HG03095 (cell line): ENCODE results near the gene PAPLN.

Experiments
- ATAC-seq: cut with Tn5 transposase; IDR thresholded peaks from one replicate; pipeline ENCODE4 v1.9.1; 2021; ENCODE audit warnings: moderate library complexity; ENCODE audit not compliant: unreplicated experiment

The PAPLN gene

GRCh38 chr14:73231981-73232851, 5.1 kb upstream of the PAPLN start:
- no peak for ATAC-seq

DNA sequence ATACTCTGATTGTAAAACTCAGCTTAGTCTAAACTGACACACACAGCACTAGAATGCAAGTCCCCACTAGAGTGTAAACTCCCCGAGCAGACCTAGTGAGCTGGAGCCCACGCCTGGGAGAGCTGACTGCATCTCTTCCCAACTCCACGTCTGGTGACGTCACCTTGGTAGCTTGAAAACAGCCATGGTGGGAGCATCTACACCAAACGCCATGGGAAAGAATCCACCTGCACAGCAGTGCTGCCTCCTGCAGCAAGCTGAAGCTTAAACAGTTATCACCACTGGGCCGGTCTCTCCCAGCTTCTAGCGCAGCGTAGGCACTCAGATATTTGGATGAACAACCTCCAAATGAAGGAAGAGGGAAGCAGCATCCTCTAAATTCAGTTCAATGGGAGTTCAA, 4.3 kb upstream of the PAPLN start:
- no peak for ATAC-seq

GRCh38 chr14:73233564-73233963, 3.7 kb upstream of the PAPLN start:
- ATAC-seq = no peak

DNA sequence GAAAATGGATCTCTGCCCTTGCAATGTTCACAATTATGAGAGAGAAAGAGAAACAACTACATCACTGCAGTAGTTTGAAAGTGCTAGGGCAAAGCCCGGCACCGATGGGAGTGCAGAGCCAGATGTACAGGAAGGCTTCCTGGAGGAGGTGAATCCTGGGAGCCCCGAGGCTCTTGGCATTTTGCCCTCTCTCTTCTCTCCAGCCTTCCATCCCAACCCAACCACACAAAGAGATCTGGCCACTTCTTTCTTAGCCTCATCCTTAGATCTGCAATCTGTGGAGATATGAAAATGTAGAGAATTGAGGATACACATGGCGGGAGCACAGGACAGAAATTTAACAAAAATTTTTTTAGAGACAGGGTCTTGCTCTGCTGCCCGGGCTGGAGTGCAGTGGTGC, 3.3 kb upstream of the PAPLN start:
- no peak for ATAC-seq

DNA sequence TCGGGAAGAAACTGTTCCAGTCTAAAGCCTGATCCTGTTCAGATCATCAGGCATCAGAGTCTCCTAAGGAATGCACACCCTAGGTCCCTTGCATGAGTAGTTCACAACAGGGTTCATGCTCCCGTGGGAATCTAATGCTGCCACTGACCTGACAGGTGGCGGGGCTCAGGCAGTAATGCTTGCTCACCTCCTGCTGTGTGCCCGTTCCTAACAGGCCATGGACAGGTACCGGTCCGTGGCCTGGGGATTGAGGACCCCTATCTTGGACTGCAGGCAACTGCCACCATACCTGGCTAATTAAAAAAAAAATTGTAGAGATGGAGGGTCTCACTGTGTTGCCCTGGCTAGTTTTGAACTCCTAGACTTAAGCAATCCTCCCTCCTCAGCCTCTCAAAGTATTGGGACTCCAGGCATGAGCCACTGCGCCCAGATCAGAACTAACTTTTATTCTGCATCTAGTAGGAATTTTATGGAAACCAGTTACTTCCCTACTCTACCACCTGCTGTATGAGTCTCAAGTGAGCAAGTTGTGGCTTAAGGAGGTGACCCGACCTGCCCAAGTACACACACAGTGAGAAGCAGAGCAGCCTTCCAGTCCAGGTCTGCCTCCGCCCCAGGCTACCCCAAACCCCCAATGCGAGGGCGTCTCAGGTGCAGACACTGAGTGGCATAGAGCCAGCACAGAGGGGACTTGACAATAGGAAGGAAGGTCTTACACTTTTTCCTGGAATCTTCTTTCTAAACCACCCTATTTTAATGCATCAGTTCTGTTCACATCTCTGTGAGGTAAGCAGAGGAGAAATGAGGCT, 2.5 kb upstream of the PAPLN start:
- no peak for ATAC-seq

- ATAC-seq = no peak
Measured at GRCh38 chr14:73235531-73236155, 1.7 kb upstream of the PAPLN start.

DNA sequence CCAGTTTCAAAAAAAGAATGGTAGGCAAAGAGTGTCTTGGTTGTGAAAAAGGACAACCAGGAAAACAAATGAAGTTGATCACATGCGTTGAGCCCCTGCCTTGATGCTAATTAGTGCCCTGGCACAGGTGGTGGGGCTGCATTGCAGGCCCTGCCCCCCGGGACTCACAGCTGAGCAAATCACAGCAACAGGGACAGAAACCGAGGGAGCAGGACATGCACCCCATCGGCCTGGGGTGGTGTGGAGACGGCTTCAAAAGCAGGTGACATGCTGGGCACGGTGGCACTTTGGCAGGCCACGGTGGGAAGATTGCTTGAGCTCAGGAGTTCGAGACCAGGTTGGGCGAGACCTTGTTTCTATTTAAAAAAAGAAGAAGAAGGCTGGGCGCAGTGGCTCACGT, 1.1 kb upstream of the PAPLN start:
- ATAC-seq = no peak

GRCh38 chr14:73236752-73237218, 521 bp upstream of the PAPLN start:
- no peak for ATAC-seq

DNA sequence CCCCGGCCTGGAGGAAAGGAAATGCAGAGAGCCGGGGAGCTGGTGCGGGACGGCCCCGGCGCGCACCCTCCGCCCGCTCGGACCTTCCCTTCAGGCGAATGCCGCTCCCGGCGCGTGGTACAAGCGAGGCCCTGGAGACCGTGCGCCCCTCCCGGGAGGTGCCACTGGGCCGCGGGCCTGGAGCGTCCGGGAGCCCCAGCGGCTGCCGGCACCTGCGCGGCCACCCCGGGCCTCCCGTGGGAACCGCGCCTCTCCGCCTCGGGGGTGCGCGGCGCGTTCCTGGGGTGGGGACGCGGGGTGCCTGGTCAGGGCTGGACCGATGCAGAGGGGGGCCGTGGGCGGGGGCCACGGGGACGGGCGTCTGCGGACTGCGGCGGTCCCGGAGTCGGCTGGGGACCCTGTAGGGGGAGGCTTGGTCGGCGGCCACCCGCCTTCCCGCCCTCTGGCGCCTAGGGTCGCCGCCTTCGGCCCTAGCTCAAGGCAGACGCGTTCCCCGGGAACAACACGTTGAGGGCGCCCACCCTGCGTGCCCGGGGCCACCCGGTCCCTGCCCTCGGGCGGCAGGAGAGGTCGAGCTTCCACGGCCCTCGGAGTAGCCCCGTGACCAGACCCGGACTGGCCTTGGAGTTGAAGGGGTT, 599 bp downstream of the PAPLN start:
- no peak for ATAC-seq

GRCh38 chr14:73238424-73238852, 1.1 kb downstream of the PAPLN start:
- no peak for ATAC-seq

GRCh38 chr14:73238941-73239340, 1.6 kb downstream of the PAPLN start:
- ATAC-seq = no peak

DNA sequence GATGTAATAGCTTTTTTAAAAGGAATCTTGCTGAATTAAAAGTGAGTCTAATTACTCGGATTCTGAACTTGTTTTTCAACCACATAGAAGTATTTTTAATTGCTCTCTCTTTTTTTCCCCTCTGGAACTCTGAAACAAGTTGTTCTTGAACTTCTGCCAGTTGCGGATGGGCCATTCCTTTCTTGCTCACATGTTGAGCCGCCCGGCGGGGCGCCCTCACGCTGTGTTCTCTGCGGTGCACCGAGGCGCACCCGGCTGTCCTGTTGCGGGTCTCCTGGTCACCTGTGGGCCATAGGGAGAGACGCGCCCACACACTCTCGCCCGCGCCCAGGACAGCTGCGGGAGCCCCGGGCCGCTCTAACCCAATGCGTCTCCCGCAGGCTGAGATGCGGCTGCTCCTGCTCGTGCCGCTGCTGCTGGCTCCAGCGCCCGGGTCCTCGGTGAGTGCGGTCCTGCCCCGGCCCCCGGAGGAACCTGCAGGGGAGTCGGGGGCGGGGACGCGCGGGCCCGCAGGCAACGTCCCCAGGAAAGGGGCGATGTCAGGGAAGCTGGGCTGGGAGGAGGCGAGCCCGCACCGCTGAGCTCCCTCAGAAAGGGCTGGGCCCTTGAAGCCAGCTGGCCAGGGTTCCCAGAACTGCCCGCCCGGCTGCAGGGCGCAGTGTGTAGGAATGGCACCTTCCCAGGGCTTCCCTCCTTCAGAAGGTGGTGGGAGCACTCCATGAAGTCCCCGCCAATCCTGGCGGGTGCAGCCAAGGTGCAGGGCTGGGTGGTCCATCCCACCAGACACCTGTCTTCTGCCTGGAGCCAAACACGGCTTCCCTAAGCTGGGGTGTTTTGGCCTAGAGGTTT, 2.3 kb downstream of the PAPLN start:
- no peak for ATAC-seq

DNA sequence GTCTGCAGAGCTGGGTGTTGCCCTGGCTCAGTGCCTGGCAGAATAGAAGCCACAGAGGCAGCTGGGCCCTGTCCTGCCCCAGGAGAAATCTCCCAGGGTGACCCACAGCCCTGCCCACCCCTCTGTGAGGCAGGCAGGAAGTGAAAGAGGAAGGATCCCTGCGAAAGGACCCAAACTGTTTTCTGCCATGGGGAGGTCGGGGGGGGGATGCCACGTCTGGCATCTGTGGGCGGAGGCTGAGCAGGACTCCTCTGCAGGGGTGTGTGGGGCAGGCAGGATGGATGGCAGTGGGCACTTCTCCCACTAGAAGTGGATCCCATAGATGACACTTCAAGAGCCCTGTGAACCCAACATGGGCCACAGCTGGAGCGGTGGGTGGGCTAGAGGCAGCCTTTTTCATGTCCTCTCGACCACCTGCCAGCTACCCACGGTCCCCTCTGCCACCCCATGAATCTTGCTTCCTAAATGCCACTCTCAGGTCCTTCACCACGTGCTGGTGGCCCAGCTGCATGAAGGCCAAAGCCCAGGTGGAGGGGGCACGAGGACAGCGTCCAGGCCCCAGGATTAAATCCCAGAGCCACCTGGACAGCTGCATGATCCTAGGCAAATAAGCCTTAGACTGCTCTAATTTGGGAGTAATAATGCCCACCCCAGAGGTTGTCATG, 3.6 kb downstream of the PAPLN start:
- no peak for ATAC-seq

GRCh38 chr14:73241481-73242165, 4.3 kb downstream of the PAPLN start:
- no peak for ATAC-seq

DNA sequence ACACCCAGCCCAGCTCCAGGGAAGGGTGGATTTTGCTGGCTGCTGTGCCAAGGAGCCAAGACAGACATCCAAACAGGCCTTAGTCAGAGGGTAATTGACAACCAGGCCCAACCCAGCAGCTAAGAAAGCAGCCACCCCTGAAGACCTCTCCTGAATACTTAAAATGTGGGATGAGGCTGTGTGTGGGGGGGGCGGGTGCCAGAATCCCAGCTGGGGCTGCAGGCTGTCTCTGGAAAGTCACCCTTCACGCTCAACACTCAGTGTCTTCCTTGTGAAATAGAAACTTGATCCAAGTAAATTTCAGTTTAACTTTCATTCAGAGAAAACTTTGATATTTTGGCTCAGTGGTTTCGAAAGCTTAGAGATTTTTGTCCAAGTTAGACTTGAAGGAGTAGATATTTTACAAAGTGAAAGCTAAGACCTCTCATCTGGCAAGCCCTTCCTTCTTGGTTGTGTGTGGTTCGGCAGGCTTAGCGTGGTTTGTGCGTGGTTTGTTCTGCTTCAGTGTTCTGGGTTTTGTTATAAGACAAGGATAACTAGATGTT, 5.1 kb downstream of the PAPLN start:
- no peak for ATAC-seq

DNA sequence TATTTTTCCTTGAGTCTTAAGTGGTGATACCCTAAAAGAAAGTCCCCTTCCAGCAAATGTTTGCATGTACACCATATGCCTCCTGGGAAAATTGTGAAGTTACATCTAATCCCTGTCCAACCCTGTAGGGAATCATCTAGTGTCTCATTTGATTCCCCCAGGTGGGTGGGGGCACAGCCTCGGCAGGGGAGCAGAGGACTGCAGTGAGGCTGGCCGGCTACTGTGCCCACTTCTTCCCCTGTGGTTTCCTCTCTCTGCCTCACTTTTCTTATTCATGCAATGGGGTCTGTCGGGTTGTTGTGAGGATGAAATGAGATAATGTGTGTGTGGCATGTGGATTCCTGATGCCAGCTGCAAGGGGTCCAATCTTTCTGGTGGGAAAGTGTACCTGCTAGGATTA, 6.0 kb downstream of the PAPLN start:
- no peak for ATAC-seq

- no peak for ATAC-seq
Measured at GRCh38 chr14:73243748-73244147, 6.4 kb downstream of the PAPLN start.

- no peak for ATAC-seq
Measured at GRCh38 chr14:73244541-73245290, 7.4 kb downstream of the PAPLN start.
